ENCODE measurements around the gene KCNAB2. TPM values are rescaled to one million over a fixed set of nuclear protein-coding genes. Genes with fewer than 3 reads are reported as not detected.

The KCNAB2 gene
- total RNA-seq: 100 to 1,000 TPM; 214 to 334 TPM

DNA sequence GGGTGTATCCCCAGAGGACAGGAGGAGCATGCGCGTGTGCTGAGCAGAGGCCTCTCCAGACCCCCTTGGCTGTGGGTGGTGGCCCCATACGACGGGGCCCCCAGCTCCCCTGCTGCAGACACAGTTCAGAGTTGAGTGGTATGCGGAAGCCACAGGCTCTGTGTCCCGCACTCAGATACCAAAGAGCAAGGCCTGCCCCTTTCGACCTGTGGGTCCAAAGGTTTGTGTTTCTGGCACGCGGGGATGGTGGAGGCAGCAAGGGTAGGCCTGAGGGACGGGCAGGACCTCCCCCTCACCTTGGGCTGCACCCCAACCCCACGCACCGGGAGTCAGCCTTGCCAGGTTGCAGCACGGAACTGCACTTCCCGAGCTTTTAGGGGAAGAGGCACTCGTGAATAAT, at the start of gene KCNAB2:
TSS of gene KCNAB2 (plus strand) at position 328 of the 400 bp plus-strand sequence. CDS start 5,649 bp downstream, outside the sequence.
- H3K36me3 Mint-ChIP-seq: peaks cover 5 to 10% of the 10 kb centered on the region in 2 donors
- peak within 1 kb of the TSS; percentile 20 to 31 for H3K27ac Mint-ChIP-seq
- ATAC-seq (no peak), DNase-seq (ENCODE audit: low spot score in 2 of 2) (no peak)
- no peaks in the 10 kb centered on the region for H3K9me3 Mint-ChIP-seq

DNA sequence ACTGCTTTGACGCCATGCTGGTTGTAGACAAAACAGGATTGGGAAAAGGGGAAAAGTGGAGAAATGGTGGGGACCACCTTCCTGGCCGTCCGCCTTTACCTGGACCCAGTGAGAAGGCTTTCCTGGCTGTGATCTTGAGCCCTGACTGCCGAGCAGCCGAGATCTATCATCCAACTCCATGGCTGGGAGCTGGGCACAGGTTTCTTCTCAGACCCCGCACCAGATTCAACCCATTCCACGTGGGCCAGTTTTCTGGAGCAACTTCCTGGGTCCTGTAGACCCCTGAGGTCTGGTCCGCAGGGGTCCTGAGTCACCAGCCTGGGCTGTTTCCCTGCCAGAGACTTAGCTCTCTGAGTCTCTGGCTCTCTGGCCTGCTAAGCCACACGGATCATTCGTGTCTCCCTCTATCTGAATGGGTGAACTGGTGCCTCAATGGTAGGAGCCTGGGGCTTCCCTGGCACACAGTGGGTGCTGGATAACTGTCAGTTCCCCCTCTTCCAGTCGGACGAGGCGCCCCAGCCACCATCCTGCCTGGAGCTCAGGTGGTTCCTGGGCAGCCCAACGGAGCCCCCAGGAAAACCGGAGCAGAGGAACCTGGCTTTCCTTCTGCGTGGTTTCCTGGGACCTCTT, 48.9 kb upstream of the KCNAB2 start:
- Mint-ChIP-seq H3K9me3 (no peaks in the 10 kb centered on the region), H3K36me3 (peaks cover 8 to 15% of the 10 kb centered on the region in 2 donors), H3K27ac (peak overlapping the region in 1 of 2 donors; percentile 70)
- no peak for ATAC-seq
- no peak for DNase-seq (ENCODE audit: low spot score in 2 of 2)

DNA sequence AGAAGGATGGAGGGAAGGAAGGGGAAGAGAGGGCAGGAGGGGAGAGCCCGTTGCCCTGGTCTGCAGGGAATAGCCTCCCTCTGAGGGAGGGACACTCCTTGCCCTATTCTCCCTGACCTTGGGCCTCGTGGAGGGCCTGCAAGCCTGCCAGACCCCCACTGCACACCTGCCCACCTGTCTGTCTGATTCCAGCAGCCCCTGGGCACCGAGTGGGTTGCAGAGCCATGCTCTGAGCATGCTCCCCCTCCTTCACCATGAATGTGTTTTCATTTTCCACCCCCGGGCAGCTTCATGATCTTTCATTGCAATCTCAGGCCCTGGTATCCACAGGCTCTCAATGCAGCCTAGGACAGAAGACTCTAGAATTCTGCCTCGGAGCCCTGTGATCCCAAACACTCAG, 48.4 kb upstream of the KCNAB2 start:
- H3K36me3 Mint-ChIP-seq: peaks cover 8 to 15% of the 10 kb centered on the region in 2 donors
- H3K27ac Mint-ChIP-seq: peak overlapping the region in 1 of 2 donors; percentile 70
- DNase-seq (ENCODE audit: low spot score in 2 of 2): no peak
- no peaks in the 10 kb centered on the region for H3K9me3 Mint-ChIP-seq
- ATAC-seq: no peak

DNA sequence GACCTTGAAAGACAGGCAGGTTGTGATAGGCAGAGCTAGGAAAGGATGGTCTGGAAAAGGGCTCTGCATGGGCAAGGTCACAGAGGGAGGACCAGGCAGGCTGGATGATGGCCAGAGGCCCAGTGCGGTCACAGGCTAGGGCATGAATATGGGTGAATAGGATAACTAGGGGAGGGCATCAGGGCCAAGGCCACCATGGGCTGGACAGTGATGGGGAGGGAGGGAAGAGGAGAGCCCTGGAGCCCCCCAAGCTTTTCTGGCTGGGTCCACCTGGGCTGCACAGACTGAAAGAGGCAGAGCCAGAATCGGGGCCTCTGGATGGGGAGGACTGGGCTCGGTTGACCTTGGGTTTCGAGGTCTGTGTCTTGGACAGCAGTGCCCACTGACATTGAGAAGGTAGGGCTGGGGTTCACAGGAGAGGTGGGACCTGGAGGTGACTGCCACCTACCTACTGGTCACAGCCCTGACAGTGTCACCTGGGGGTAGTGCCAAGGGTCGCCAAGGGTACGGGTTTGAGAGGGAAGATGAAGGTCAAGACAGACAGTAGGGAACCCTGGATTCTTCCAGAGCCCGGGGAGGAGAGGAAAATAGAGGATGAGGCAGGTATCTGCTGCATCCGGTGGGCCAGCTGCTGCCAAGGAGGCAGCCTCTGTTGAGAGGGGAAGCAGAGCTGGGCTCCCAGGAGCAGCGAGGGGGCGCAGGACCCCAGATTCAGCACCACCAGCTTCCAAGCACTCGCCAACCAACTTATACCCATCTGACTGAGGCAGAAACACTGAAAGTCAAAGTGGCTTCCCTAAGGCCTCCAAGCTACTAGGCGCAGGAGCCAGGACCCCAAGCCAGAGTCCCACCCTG, 47.4 kb upstream of the KCNAB2 start:
- DNase-seq (ENCODE audit: low spot score in 2 of 2) (no peak), ATAC-seq (no peak)
- Mint-ChIP-seq H3K36me3 (peaks cover 6 to 13% of the 10 kb centered on the region in 2 donors), H3K9me3 (no peaks in the 10 kb centered on the region), H3K27ac (peak overlapping the region; percentile 45 to 70)

DNA sequence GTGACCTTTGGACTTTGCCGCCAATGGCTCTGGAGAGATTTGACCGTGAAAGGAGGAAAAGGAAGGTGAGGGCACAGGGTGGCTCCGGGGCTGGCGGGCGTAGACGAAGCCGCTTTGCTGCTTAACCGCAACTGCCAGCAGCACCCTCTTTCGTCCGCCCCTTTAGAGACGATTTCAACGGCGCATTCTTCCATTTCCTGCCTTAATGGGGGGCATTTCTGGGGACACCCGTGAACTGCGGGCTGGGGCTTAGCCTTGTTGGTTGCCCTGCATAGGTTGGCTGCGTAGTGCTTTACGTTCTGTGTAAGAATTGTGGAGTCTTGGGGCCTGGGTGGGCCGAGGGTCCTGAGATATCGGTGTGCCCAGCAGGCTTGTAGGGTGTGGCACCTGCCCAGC, 46.8 kb upstream of the KCNAB2 start:
- no peak for DNase-seq (ENCODE audit: low spot score in 2 of 2)
- no peak for ATAC-seq
- Mint-ChIP-seq H3K27ac (no peak overlapping the region), H3K36me3 (peaks cover 0 to 6% of the 10 kb centered on the region in 2 donors), H3K9me3 (no peaks in the 10 kb centered on the region)

DNA sequence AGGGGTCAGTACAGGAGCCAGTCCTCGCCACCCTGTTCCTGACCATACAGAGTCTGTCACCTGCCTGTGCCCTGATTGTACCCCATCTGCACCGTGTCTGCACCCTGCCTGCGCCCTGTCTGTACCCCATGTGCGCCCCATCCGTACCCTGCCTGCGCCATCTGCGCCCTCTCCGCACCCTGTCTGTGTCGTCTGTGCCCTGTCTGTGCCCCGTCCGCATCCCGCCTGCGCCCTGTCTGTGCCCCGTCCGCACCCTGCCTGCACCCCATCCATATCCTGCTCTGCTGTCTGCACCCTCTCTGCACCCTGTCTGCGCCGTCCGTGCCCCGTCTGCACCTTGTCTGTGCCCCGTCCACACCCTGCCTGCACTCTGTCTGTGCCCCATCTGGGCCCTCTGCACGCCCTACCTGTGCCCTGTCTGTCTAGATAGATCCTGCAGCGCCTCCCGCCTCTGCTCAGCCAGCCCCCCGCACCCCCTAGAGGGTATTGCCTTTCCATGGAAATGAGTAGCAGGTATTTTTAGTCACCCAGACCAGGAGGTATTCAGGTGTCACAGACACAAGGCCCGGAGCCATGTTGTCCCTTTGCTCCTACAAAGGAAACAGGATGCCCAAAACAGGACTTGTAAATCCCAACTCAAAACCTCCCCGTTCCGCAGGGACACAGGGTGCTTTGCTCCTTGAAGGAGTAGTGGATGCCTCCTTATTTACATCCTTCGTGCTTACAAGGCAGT, 45.8 kb upstream of the KCNAB2 start:
- Mint-ChIP-seq H3K36me3 (no peaks in the 10 kb centered on the region), H3K27ac (no peak overlapping the region), H3K9me3 (no peaks in the 10 kb centered on the region)
- DNase-seq (ENCODE audit: low spot score in 2 of 2): no peak
- no peak for ATAC-seq

DNA sequence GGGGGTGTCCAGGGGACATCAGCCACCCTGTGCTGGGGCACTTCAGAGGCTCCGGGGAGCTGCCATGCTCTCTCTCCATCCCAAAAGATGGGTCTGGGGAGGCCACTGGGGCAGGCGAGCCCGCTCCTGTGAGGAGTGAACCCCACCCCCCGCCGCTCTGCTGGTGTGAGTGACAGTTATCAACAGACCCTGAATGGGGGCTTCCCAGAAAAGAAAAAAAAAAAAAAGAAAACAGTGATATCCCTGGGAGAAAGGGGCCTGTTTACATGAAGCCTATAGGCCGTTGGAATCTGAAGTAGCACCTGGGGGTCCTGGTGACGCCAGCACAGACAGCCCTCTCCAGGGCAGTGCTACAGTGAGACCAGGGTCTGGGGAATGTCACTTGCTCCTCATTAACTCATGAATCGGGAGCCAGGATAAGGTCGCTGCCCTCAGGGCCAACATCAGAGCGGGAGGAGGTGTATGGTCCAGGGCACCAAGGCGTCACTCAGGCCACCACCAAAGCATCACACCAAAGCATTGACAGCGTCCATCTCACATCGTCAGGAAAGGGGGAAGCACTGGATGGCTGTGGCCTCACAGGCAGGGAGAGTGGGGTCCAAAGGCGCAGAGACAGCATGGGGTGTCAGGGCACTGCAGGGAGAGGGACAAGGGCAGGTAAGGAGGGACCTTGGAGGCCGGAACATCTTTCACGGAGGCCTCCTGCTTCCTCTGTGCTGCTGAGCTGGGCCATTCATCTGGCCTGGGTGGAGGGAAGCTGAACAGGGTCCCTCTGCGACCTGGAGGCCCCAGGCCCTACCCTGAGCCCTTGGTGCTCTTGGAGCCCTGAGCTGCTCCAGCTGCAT, 45.0 kb upstream of the KCNAB2 start:
- H3K36me3 Mint-ChIP-seq: no peaks in the 10 kb centered on the region
- H3K9me3 Mint-ChIP-seq: no peaks in the 10 kb centered on the region
- H3K27ac Mint-ChIP-seq: peak overlapping the region; percentile 4 to 63
- ATAC-seq (no peak), DNase-seq (ENCODE audit: low spot score in 2 of 2) (no peak)

DNA sequence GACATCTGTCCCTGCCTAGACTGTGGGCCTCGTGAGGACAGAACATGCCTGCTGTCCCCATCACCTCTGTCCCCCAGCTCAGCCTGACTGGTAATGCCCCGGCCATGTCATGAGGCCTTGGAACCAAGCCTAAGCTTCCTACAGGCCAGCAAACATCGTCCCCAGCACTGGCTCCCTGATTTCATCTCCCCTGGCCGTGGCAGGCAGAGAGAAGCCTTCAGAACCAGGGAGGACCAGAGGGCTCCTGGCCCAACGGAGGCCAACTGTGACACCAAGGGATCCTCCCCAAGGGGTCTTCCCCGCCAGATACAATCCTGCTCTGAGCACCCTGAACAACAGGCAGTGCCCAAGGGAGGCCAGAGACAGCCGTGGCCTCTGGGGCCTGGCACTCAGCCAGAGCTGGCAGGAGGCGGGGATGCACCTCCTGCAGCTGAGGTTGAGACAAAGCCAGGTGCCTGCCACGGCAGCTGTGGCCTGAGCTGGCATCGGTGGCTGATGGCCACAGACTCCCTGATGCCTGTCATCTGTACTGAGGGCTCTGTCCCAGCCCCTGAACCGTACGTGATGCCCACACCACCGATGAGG, 43.6 kb upstream of the KCNAB2 start:
- no peaks in the 10 kb centered on the region for H3K36me3 Mint-ChIP-seq
- DNase-seq (ENCODE audit: low spot score in 2 of 2): no peak
- no peaks in the 10 kb centered on the region for H3K9me3 Mint-ChIP-seq

DNA sequence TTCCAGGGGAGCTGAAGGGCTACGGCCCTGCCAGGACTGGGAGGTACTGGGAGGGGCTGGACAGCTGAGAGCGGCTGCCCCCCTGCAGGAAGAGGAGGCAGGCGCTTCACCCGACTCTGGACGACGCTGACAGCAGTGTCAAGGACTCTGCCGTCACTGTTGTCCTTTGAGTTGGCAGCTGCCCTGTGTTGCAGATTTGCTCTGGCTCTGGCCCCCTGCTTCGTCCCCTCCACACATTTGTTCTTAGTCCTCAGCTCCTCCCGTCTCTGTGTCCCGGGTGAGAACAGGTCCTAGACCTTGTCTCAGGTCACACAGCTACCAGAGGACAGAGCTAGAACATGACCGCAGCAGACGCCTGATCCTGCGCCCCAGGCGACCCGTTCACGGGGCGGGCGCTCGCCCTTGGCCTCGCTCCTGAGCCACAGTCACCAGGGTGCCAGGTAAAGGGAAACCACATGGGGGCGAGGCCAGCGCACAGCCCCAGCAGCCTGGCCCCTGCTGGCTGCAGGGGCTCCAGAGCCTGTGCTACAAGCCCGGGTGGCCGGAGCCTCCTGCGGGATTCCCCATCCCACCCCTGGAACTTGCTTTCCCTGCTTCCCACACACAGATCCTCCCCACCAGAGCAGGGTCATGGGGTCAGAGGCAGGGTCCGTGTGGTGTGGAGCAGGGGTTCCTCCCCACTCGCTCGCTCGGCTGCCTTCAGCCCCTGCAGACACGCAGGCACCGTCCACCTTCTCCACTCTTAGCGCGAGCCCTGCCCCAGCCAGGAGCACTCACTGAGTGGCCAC, 42.8 kb upstream of the KCNAB2 start:
- peak in 1 of 2 donors; percentile 34 for ATAC-seq
- Mint-ChIP-seq H3K27ac (no peak overlapping the region), H3K36me3 (no peaks in the 10 kb centered on the region)

More for the DNA sequence above, 43.6 kb upstream of the KCNAB2 start:
- no peak overlapping the region for H3K27ac Mint-ChIP-seq
- peak in 1 of 2 donors; percentile 65 for ATAC-seq

DNA sequence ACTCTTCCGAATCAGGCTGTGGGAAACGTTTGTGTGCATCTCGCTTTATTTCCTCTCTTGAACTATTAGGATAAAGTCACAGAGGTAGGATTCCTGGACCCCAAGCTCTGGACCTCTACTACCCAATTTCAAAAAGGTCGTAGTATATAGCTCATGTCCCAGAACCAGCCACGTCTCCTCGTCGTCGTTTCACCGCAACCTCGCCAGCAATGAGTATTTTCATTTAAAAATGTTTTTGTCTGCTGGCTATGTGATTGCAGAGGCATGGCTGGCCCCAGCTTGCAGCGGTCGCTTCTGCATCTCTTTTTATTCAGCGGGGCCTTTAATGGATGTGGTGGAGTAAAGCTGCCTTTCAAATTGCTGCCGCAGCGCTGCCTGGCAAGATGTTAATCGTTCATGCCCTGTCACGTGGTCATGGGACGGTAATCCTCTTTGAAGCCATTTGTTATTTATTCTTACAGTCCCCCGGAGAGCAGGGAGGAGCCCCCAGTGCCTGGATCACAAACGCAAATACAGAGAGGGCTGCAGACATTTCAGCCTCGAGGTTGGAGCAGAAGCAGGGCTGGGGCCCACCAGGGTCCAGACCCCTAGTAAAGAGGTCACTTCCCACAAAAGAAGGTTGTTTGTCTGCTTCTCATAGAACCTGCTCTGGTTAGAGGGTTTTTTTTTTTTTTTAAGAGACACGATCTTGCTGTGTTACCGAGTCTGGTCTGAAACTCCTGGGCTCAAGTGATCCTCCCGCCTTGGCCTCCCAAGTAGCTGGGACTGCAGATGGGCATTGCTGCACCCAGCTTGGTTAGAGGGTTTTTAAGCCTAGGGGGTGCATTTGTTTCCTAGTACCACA, 41.9 kb upstream of the KCNAB2 start:
- no peaks in the 10 kb centered on the region for H3K9me3 Mint-ChIP-seq
- H3K36me3 Mint-ChIP-seq: no peaks in the 10 kb centered on the region
- H3K27ac Mint-ChIP-seq: no peak overlapping the region
- DNase-seq (ENCODE audit: low spot score in 2 of 2) (no peak), ATAC-seq (no peak)

More for the DNA sequence above, 42.8 kb upstream of the KCNAB2 start:
- no peaks in the 10 kb centered on the region for H3K9me3 Mint-ChIP-seq
- no peak for DNase-seq (ENCODE audit: low spot score in 2 of 2)

DNA sequence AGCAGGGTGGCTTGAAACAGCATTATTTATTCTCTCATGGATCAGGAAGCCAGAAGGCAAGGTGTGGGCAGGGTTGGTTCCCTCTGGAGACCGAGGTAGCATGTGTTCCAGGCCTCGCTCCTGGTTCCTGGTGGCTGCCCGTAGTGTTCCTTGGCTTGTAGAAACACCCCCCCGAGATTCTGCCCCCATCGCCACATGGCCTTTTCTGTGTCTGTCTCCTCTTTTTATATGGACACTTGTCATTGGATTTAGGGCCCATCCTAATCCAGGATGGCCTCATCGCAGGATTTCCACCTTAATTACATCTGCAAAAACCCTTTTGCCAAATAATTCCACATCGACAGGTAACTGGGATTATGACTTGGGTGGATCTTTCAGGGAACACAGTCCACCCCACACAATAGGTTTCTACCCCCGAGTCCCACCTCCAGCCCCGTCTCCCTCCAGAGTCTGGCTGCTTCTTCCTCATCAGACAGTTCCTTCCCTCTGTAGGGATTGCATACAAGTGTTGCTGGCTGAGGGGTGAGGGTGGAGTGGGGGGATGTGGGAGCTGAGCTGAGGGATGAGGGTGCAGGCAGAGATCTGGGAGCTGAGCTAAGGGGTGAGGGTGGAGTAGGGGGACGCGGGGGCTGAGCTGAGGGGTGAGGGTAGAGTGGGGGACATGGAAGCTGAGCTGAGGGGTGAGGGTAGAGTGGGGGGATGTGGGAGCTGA, 41.1 kb upstream of the KCNAB2 start:
- H3K36me3 Mint-ChIP-seq: no peaks in the 10 kb centered on the region
- ATAC-seq (no peak), DNase-seq (ENCODE audit: low spot score in 2 of 2) (no peak)
- no peak overlapping the region for H3K27ac Mint-ChIP-seq
- H3K9me3 Mint-ChIP-seq: no peaks in the 10 kb centered on the region

DNA sequence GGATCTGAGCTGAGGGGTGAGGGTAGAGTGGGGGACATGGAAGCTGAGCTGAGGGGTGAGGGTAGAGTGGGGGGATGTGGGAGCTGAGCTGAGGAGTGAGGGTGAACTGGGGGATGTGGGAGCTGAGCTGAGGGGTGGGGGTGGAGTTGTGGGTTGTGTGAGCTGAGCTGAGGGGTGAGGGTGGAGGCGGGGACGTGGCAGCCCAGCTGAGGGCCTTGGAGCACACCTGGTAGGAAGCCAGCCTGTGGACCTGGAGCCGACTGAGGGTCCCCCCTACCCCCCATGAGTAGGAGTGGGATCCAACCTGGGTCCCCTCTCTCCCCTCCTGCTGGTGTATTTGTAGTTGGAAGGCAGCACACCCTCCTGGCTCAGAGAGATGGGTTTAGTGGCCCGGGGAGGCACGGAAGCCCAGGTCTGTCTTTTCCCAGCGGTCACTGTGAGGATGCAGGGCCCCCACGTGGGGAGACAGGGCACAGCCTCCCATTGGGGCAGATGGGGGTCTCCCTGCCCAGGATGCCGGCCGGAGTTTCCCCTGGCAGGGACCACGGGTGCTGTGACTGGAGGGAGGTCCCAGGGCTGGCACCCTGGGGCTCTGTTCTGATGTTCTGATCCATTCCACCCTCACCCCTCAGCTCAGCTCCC, 40.3 kb upstream of the KCNAB2 start:
- ATAC-seq (no peak), DNase-seq (ENCODE audit: low spot score in 2 of 2) (no peak)
- Mint-ChIP-seq H3K27ac (no peak overlapping the region), H3K36me3 (no peaks in the 10 kb centered on the region), H3K9me3 (no peaks in the 10 kb centered on the region)

DNA sequence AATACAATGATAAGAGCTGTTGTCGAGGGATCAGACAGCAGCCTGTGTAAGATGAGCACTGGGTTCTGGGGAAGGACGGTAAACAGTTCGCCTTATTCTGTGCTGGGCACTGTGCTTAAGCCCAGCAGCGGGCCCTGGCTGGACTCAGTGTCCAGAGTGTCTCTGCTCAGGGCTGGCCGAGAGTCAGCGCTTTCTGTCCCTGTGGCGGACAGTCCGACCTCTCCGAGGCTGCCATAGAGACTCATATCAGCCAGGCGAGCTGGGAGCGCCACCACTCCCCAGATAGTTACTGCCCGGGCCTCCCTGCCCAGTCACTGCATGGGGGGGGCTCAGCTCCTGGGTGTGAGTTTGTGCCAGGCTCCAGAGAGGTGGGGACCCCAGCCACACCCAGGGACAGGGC, 38.8 kb upstream of the KCNAB2 start:
- H3K27ac Mint-ChIP-seq: peak overlapping the region in 1 of 2 donors; percentile 55
- no peaks in the 10 kb centered on the region for H3K36me3 Mint-ChIP-seq
- no peak for DNase-seq (ENCODE audit: low spot score in 2 of 2)
- no peak for ATAC-seq
- H3K9me3 Mint-ChIP-seq: no peaks in the 10 kb centered on the region

Data from activated naive CD4-positive, alpha-beta T cell treated with anti-CD3 and anti-CD28 coated beads, Interleukin-2, amount 50 U/mL, for 72 hours (primary cell).